H7 (cell line): ENCODE results near the gene VSIG8. TPM values are rescaled to one million over a fixed set of nuclear protein-coding genes. Genes with fewer than 3 reads are reported as not detected.

Source experiments
- DNase-seq: peaks from one replicate; pipeline ENCODE4 v3.0.0; 2012
- H3K27me3 ChIP-seq: 2 replicates; pipeline ENCODE4 v1.6.0; 2011; ENCODE audit warnings: mild to moderate bottlenecking, low read length; ENCODE audit not compliant: control insufficient read depth, insufficient read depth
- H3K36me3 ChIP-seq: replicated peaks from 2 replicates; pipeline ENCODE4 v1.5.1; 2011; ENCODE audit warnings: low read length; ENCODE audit not compliant: control insufficient read depth, insufficient read depth
- H3K4me3 ChIP-seq: 2 replicates; pipeline ENCODE4 v1.5.1; 2011; ENCODE audit warnings: low read depth, mild to moderate bottlenecking, control low read depth, low read length, moderate library complexity; ENCODE audit not compliant: insufficient read depth
- total RNA-seq: library from RNA; depleted of rRNA; stranded (reverse); fragments of >200 nt; shearing (Covaris generic); gene quantifications from 2 replicates; pipeline ENCODE4 v1.2.3, GENCODE V29; 2014

Gene VSIG8
- total RNA-seq, 1 experiment from 2014 or later: not detected

- no peaks in the 10 kb centered on the region for H3K36me3 ChIP-seq
- H3K27me3 ChIP-seq: peaks cover 26% of the 10 kb centered on the region
- no peak overlapping the region for H3K4me3 ChIP-seq
- DNase-seq: no peak
Measured at GRCh38 chr1:159856576-159856975, 5.9 kb downstream of the VSIG8 start.

DNA sequence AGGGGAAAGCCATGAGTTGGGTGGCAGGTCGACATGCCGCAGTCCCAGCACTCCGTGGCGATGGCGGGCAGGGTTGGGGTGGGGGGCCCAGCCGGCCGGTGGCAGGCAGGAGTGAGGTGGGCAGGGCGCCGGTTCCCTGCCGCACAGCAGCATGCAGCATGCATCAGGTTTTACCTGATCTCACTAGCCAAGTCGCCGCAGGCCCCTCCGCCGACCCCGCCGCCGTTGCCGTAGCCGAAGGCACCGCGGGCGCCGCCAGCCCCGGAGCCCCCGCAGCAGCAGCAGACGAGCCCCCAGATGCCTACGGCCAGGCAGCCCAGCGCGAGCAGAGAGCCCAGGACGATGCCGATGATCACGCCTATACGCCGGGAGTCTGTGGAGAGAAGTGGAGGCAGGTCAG lies 6.7 kb downstream of the VSIG8 start:
- Histone ChIP-seq H3K4me3 (no peak overlapping the region), H3K36me3 (no peaks in the 10 kb centered on the region), H3K27me3 (peaks cover 25% of the 10 kb centered on the region)
- DNase-seq: no peak

DNA sequence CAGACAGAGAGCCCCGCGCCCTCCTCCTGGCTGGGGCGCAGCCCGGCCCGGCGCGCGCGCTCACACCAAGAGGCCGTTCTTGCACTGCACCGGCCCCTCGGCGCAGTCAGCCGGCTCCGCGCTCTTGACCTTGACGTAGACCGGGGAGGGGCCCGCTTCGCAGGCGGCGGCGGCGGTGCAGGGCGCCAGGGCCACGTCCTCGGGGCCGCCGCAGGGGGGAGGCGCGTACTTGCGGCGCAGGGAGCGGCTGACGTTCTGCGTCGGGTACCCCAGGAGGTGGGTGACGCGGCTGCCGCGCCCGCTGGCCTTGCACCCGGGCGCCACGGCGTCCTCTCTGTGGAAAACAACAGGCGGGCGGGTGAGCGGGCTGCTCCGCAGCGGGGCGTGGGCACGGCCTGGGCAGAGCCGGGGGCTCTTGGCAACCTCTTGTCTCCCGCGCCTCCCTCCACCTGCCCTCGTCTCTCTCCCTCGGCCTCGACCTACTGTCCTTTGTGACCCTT lies 7.7 kb downstream of the VSIG8 start:
- H3K4me3 ChIP-seq: peak overlapping the region; percentile 60
- H3K27me3 ChIP-seq: peaks cover 23% of the 10 kb centered on the region

DNA sequence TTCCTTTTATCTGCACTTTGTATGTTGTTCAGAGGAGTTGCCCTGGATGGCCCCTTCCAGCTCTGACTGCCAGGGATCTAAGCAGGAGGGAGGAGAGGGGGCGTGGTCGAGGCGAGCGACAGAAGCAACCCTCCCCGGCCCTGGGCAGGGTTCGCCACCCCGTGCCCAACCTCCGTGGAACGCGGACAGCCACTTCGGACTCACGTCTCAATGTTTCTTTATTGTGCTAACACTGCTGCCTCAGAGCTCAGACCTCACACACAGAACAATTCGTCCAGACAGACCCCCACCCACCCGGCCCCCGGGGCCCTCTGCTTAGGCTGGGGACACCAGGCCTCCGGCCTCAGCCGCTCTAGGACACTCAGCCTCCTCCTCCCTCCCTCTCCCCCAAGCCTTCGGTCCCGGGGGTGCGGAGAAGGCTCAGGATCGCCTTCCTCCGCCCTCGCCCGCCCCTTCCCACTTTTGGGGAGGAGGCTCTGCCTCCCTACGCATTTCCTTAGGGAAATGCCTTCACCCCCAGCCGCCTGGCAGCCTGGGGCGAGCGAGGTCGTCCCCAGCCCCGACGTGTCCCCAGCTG lies 8.3 kb downstream of the VSIG8 start:
- Histone ChIP-seq H3K27me3 (peaks cover 23% of the 10 kb centered on the region), H3K36me3 (no peaks in the 10 kb centered on the region), H3K4me3 (peak overlapping the region; percentile 60)
- peak; percentile 88 for DNase-seq

More for the DNA sequence above, 7.7 kb downstream of the VSIG8 start:
- no peaks in the 10 kb centered on the region for H3K36me3 ChIP-seq
- DNase-seq: peak; percentile 89

DNA sequence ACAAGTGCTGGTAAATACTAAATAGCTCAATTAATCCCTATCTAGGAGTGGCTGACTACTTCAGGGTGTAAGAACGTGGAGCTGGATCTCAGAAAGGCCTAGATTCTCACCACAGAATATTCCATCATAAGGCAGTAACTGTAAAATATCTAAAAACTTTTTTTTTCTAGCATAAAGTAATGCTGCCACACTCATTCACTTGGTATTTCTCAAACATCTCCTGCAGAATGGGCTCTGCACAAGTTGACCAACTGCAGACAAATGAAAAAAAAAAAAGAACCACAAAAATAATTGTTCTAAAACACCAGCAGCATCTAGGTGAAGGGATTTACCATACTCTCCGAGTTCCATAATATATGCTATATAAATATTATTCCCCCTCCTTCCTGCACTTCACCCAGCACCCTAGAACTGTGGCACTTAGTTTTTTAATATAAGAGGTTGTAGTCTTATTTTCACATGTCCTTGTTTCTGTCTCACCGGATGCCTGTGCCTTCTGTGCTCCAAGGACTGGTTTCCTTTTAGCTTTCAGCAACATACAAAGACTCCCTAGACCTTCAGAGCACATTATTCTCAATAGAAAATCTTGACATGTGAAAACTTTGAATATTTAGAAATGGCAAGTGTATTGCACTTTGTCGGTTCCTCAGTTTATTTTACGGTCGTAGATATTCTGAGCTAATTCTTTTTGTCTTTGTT lies 8.9 kb downstream of the VSIG8 start:
- peaks cover 23% of the 10 kb centered on the region for H3K27me3 ChIP-seq
- H3K4me3 ChIP-seq: peak overlapping the region; percentile 60
- no peaks in the 10 kb centered on the region for H3K36me3 ChIP-seq
- no peak for DNase-seq

DNA sequence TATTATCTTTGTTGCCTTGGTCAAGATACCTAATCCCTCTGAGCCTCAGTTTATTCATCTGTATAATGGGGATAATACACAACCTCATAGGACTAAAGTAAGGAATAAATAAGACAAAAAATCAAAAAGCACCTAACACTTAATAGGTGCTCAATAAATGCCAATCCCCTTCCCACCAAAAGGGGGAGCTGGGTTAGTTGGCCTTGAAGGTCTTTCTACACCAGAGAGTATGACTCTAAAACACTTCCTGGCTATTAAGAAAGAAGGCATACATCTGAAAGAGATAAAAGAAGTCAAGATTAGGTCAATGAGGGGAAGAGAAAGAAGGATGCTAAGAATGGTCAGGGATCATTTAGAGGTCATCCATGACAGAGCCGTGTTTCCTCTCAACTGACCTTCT lies 11.1 kb downstream of the VSIG8 start:
- Histone ChIP-seq H3K36me3 (no peaks in the 10 kb centered on the region), H3K27me3 (peaks cover 23% of the 10 kb centered on the region), H3K4me3 (no peak overlapping the region)
- DNase-seq: no peak

- Histone ChIP-seq H3K36me3 (no peaks in the 10 kb centered on the region), H3K4me3 (no peak overlapping the region), H3K27me3 (peaks cover 12% of the 10 kb centered on the region)
- no peak for DNase-seq
Measured at GRCh38 chr1:159849626-159850366, 12.7 kb downstream of the VSIG8 start.

- no peak for DNase-seq
Measured at GRCh38 chr1:159848326-159848725, 14.1 kb downstream of the VSIG8 start.

GRCh38 chr1:159847231-159847630 lies 15.2 kb downstream of the VSIG8 start:
- Histone ChIP-seq H3K27me3 (peaks cover 1% of the 10 kb centered on the region; the same call in 1 of the 2 replicates), H3K36me3 (no peaks in the 10 kb centered on the region), H3K4me3 (no peak overlapping the region)
- no peak for DNase-seq

More at GRCh38 chr1:159848326-159848725, 14.1 kb downstream of the VSIG8 start:
- Histone ChIP-seq H3K36me3 (no peaks in the 10 kb centered on the region), H3K27me3 (peaks cover 1% of the 10 kb centered on the region; the same call in 1 of the 2 replicates), H3K4me3 (no peak overlapping the region)

DNA sequence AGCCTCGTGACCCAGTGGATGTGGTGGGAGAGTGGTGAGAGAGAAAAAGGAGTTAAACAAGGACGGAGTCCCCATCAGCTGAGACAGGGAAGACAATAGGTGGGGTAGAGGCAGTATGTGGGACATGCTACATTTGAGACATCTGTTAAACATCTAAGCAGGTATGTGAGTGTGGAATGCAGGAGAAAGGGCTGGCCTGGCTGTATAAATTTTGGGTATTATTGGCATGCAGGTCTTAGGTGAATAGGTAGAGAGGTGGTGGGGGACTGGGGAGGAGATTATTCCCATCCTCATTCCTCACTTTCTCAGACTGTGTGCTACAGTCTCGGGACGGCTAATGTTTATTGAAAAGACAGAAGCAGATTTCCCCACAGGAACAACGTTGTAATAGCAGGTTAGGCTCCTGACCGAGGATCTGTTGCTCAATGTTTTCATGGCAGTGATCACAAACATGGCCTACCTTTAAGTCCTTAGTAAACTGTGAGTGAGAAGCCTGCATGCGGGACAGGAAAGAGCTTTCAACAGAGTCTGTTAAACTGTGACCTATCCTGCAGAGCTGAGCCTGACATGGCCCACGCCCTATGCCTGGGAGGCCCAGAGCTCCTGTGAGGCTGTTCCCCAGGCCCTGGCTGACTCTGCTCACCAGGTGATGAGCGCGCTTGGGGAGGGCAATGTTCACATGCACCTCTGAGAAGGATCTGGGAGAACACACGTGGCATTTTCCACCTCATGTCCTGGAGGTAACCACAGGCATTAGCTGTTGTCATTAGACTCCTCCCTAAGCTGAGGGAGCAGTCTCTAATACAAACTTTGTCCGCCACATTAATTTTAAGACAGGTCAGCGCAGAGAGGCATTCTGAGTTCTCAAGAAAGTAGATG lies 16.5 kb downstream of the VSIG8 start:
- H3K36me3 ChIP-seq: no peaks in the 10 kb centered on the region
- peaks cover 1% of the 10 kb centered on the region; the same call in 1 of the 2 replicates for H3K27me3 ChIP-seq
- no peak for DNase-seq
- H3K4me3 ChIP-seq: no peak overlapping the region

DNA sequence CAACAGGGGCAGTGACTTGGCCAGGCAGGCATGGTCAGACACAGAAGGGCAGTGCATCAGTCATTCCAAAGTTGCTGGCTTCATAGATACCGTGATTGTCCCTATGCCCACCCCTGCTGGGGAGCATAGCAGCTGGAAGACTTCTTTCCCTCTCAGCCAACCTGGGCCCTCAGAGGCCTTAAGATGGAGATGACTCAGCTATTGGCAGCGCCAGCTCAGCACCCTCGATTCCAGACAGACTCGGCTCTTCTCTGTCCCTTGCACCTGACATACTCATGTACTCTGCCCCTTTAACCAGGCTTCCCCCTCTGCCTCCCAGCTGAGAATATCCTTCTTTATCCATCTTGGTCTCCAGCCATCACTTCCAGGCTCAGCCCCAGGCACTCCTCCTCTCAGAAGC lies 19.0 kb downstream of the VSIG8 start:
- no peak for DNase-seq
- peaks cover 1% of the 10 kb centered on the region; the same call in 1 of the 2 replicates for H3K27me3 ChIP-seq
- H3K4me3 ChIP-seq: no peak overlapping the region
- no peaks in the 10 kb centered on the region for H3K36me3 ChIP-seq

- peaks cover 1% of the 10 kb centered on the region; the same call in 1 of the 2 replicates for H3K27me3 ChIP-seq
- DNase-seq: no peak
- no peak overlapping the region for H3K4me3 ChIP-seq
- no peaks in the 10 kb centered on the region for H3K36me3 ChIP-seq
Measured at GRCh38 chr1:159841749-159842148, 20.7 kb downstream of the VSIG8 start.

DNA sequence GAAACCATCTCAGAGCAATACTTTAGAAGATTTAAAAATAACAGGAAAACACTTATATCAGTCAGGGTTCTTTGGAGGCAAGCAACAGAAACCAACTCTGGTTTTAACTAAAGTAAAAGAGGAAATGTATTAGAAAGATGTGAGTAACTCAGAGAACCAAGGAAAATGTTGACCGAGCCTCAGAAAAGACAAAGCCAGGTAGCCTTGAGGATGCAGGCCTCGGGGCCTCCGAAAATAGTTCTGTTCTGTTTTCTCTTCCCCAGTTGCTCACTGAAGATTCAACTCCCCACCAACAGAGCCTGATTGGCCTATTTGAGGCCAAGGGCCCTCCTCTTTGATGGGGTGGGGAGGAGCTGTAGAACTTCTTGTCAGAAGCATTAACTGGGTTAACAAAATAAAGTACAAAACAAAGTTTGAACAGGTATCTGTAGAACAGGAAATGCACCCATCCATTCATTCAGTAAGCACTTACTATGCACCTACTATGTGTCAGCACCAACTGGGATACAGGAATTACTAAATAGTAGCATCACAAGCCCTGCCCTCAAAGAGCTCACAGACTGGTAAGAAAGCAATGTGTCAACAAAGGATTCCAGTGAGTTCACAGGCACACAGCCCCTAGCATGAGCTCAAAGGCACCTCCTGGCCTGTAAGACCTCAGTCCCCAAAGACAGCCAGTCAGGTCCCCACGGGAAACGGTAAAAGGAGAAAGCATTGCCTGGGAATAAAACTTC lies 23.2 kb downstream of the VSIG8 start:
- Histone ChIP-seq H3K36me3 (no peaks in the 10 kb centered on the region), H3K4me3 (no peak overlapping the region), H3K27me3 (peaks cover 3% of the 10 kb centered on the region; the same call in 1 of the 2 replicates)
- DNase-seq: no peak
